Activated CD4-positive, alpha-beta memory T cell treated with anti-CD3 and anti-CD28 coated beads for 36 hours (primary cell): Measurements from ENCODE around the gene SNN. TPM values are rescaled to one million over a fixed set of nuclear protein-coding genes. Genes with fewer than 3 reads are reported as not detected.

Experiments
- CTCF ChIA-PET: fragments of 350-600 bp; sonication (Branson Sonifier 250); formaldehyde crosslinking; loops from one replicate; lab custom pipeline; 2021; ENCODE audit warnings: antibody characterized with exemption, inconsistent platforms; lab: Charles Lee
- POLR2A ChIA-PET: fragments of 350-600 bp; sonication (Branson Sonifier 250); formaldehyde crosslinking; loops from one replicate; lab custom pipeline; 2021; ENCODE audit warnings: antibody characterized with exemption; lab: Charles Lee
- DNase-seq: peaks from one replicate; pipeline ENCODE4 v3.0.0-alpha.2; 2020
- H3K27ac Mint-ChIP-seq: one replicate; pipeline ENCODE4 v1.8.0; 2021; ENCODE audit warnings: mixed read lengths
- H3K27me3 Mint-ChIP-seq: one replicate; pipeline ENCODE4 v1.8.0; 2021; ENCODE audit warnings: mixed read lengths
- H3K36me3 Mint-ChIP-seq: one replicate; pipeline ENCODE4 v1.8.0; 2021; ENCODE audit warnings: mixed read lengths
- H3K4me1 Mint-ChIP-seq: one replicate; pipeline ENCODE4 v1.8.0; 2021; ENCODE audit warnings: low read depth, mixed read lengths
- H3K4me3 Mint-ChIP-seq: one replicate; pipeline ENCODE4 v1.8.0; 2021; ENCODE audit warnings: mild to moderate bottlenecking, mixed read lengths
- H3K9me3 Mint-ChIP-seq: one replicate; pipeline ENCODE4 v1.8.0; 2021; ENCODE audit warnings: mixed read lengths
- intact Hi-C: fragments of 100-400 bp; cut with micrococcal nuclease; formaldehyde crosslinking; loops from one replicate; pipeline ENCODE4 v1.15.1; 2023
- total RNA-seq, 2 experiments: library from RNA; stranded (reverse); gene quantifications; one replicate each; pipeline ENCODE4 v1.2.3, GENCODE V29; 2021

The SNN gene
- total RNA-seq, 2 experiments from 2014 or later = 9.1 TPM

- H3K9me3 Mint-ChIP-seq = no peaks in the 10 kb centered on the region
- DNase-seq = no peak
- peaks cover 72% of the 10 kb centered on the region for H3K4me1 Mint-ChIP-seq
- H3K4me3 Mint-ChIP-seq = no peak overlapping the region
- no peaks in the 10 kb centered on the region for H3K27me3 Mint-ChIP-seq
- H3K36me3 Mint-ChIP-seq = peaks cover 23% of the 10 kb centered on the region
- ChIA-PET CTCF (interaction anchor here (0.7 to 1.3 kb wide), 5 partner anchors 12 to 38 kb away, joined by 3 to 4 read pairs (median 4); no protein-coding TSS in a partner anchor), POLR2A (interaction anchor here (1.5 kb wide), 1 partner anchor 114 kb away, joined by 3 read pairs; no protein-coding TSS in a partner anchor)
- intact Hi-C loops = no loop called here
- peak overlapping the region; percentile 66 for H3K27ac Mint-ChIP-seq
These were observed 9.2 kb downstream of the SNN start for GRCh38 chr16:11677451-11677951.

- Mint-ChIP-seq H3K9me3 (no peaks in the 10 kb centered on the region), H3K36me3 (peaks cover 27% of the 10 kb centered on the region), H3K27me3 (no peaks in the 10 kb centered on the region), H3K4me3 (no peak overlapping the region), H3K27ac (peak overlapping the region; percentile 60), H3K4me1 (peaks cover 72% of the 10 kb centered on the region)
- DNase-seq = no peak
- CTCF ChIA-PET = interaction anchor here (0.7 to 1.6 kb wide), 7 partner anchors 11 to 146 kb away, joined by 3 to 4 read pairs (median 3); no protein-coding TSS in a partner anchor
- intact Hi-C loops = no loop called here
- POLR2A ChIA-PET = interaction anchor here (1.5 kb wide), 1 partner anchor 113 kb away, joined by 3 read pairs; no protein-coding TSS in a partner anchor
These were observed 10.0 kb downstream of the SNN start for GRCh38 chr16:11677959-11678881.

- POLR2A ChIA-PET = no interaction called here
These were observed 11.0 kb downstream of the SNN start for GRCh38 chr16:11679250-11679649.

GRCh38 chr16:11679941-11680911 lies 12.0 kb downstream of the SNN start:
- no peaks in the 10 kb centered on the region for H3K27me3 Mint-ChIP-seq
- no peak for DNase-seq
- POLR2A ChIA-PET = no interaction called here
- H3K4me3 Mint-ChIP-seq = no peak overlapping the region
- intact Hi-C loops = no loop called here
- no peaks in the 10 kb centered on the region for H3K9me3 Mint-ChIP-seq
- peaks cover 69% of the 10 kb centered on the region for H3K4me1 Mint-ChIP-seq
- peak overlapping the region; percentile 76 for H3K27ac Mint-ChIP-seq
- H3K36me3 Mint-ChIP-seq = peaks cover 36% of the 10 kb centered on the region
- CTCF ChIA-PET = interaction anchor here (1.0 to 1.3 kb wide), 3 partner anchors 10 to 388 kb away, joined by 3 to 4 read pairs (median 4); no protein-coding TSS in a partner anchor

More at GRCh38 chr16:11679250-11679649, 11.0 kb downstream of the SNN start:
- CTCF ChIA-PET = interaction anchor here (1.2 to 1.6 kb wide), 2 partner anchors 38 to 147 kb away, joined by 3 to 4 read pairs; no protein-coding TSS in a partner anchor
- no peaks in the 10 kb centered on the region for H3K27me3 Mint-ChIP-seq
- intact Hi-C loops = no loop called here
- H3K9me3 Mint-ChIP-seq = no peaks in the 10 kb centered on the region
- no peak overlapping the region for H3K4me3 Mint-ChIP-seq
- no peak for DNase-seq
- H3K36me3 Mint-ChIP-seq = peaks cover 31% of the 10 kb centered on the region
- H3K4me1 Mint-ChIP-seq = peaks cover 73% of the 10 kb centered on the region
- peak overlapping the region; percentile 20 for H3K27ac Mint-ChIP-seq

- Mint-ChIP-seq H3K27me3 (no peaks in the 10 kb centered on the region), H3K9me3 (no peaks in the 10 kb centered on the region), H3K4me3 (no peak overlapping the region), H3K36me3 (peaks cover 40% of the 10 kb centered on the region), H3K27ac (peak overlapping the region; percentile 76), H3K4me1 (peaks cover 61% of the 10 kb centered on the region)
- POLR2A ChIA-PET = no interaction called here
- CTCF ChIA-PET = interaction anchor here (0.6 to 1.3 kb wide), 2 partner anchors 130 to 150 kb away, joined by 3 read pairs; no protein-coding TSS in a partner anchor
- no peak for DNase-seq
- intact Hi-C loops = no loop called here
These were observed 13.3 kb downstream of the SNN start for GRCh38 chr16:11681556-11681955.

GRCh38 chr16:11681976-11682654 lies 13.9 kb downstream of the SNN start:
- Mint-ChIP-seq H3K36me3 (peaks cover 41% of the 10 kb centered on the region), H3K9me3 (no peaks in the 10 kb centered on the region)
- CTCF ChIA-PET = no interaction called here

GRCh38 chr16:11682655-11683096 lies 14.4 kb downstream of the SNN start:
- CTCF ChIA-PET = no interaction called here
- POLR2A ChIA-PET = no interaction called here
- intact Hi-C loops = no loop called here
- Mint-ChIP-seq H3K36me3 (peaks cover 45% of the 10 kb centered on the region), H3K27ac (peak overlapping the region; percentile 71), H3K4me3 (no peak overlapping the region), H3K9me3 (no peaks in the 10 kb centered on the region), H3K27me3 (no peaks in the 10 kb centered on the region), H3K4me1 (peaks cover 56% of the 10 kb centered on the region)
- DNase-seq = no peak

More at GRCh38 chr16:11681976-11682654, 13.9 kb downstream of the SNN start:
- POLR2A ChIA-PET = no interaction called here
- no peaks in the 10 kb centered on the region for H3K27me3 Mint-ChIP-seq
- H3K4me3 Mint-ChIP-seq = no peak overlapping the region
- peaks cover 61% of the 10 kb centered on the region for H3K4me1 Mint-ChIP-seq
- peak overlapping the region; percentile 76 for H3K27ac Mint-ChIP-seq
- DNase-seq = no peak
- intact Hi-C loops = no loop called here

GRCh38 chr16:11683145-11683544 lies 14.9 kb downstream of the SNN start:
- Mint-ChIP-seq H3K4me3 (no peak overlapping the region), H3K27ac (peak overlapping the region; percentile 71), H3K36me3 (peaks cover 49% of the 10 kb centered on the region), H3K9me3 (no peaks in the 10 kb centered on the region), H3K27me3 (no peaks in the 10 kb centered on the region), H3K4me1 (peaks cover 53% of the 10 kb centered on the region)
- ChIA-PET CTCF (interaction anchor here (1.0 to 1.7 kb wide), 2 partner anchors 276 to 287 kb away, joined by 3 read pairs; no protein-coding TSS in a partner anchor), POLR2A (no interaction called here)
- intact Hi-C loops = no loop called here
- no peak for DNase-seq

- POLR2A ChIA-PET = no interaction called here
These were observed 16.2 kb downstream of the SNN start for GRCh38 chr16:11684231-11685025.

GRCh38 chr16:11685844-11686618 lies 17.8 kb downstream of the SNN start:
- CTCF ChIA-PET = interaction anchor here (0.6 kb wide), 1 partner anchor 11 kb away, joined by 3 read pairs; no protein-coding TSS in a partner anchor
- DNase-seq = no peak
- no peaks in the 10 kb centered on the region for H3K27me3 Mint-ChIP-seq

More at GRCh38 chr16:11684231-11685025, 16.2 kb downstream of the SNN start:
- no peaks in the 10 kb centered on the region for H3K9me3 Mint-ChIP-seq
- H3K4me1 Mint-ChIP-seq = peaks cover 52% of the 10 kb centered on the region
- CTCF ChIA-PET = interaction anchor here (1.7 kb wide), 1 partner anchor 278 kb away, joined by 3 read pairs; no protein-coding TSS in a partner anchor
- H3K27ac Mint-ChIP-seq = no peak overlapping the region
- H3K4me3 Mint-ChIP-seq = no peak overlapping the region
- intact Hi-C loops = no loop called here
- no peak for DNase-seq
- no peaks in the 10 kb centered on the region for H3K27me3 Mint-ChIP-seq
- peaks cover 46% of the 10 kb centered on the region for H3K36me3 Mint-ChIP-seq

More at GRCh38 chr16:11685844-11686618, 17.8 kb downstream of the SNN start:
- POLR2A ChIA-PET = no interaction called here
- Mint-ChIP-seq H3K27ac (no peak overlapping the region), H3K4me3 (no peak overlapping the region), H3K9me3 (no peaks in the 10 kb centered on the region), H3K4me1 (peaks cover 47% of the 10 kb centered on the region), H3K36me3 (peaks cover 46% of the 10 kb centered on the region)
- intact Hi-C loops = no loop called here
